SJSA1 (cell line): Measurements from ENCODE around the gene RETN. TPM values are rescaled to one million over a fixed set of nuclear protein-coding genes. Genes with fewer than 3 reads are reported as not detected.
"Not testable (repeated sequence)": the region's sequence is repeated elsewhere in the genome, so short reads cannot be mapped to it uniquely, and the experiment has no call there.

Experiments used
- DNase-seq, 2 experiments: peaks; one replicate each; pipeline ENCODE4 v3.0.0-alpha.2; 2015 to 2020; ENCODE audit warnings: low spot score in 2 of 2, low read depth in 1 of 2
- H3K27ac ChIP-seq: fragments of 250-450 bp; sonication (Bioruptor Pico); 2 replicates; pipeline ENCODE4 v1.5.1; 2020; ENCODE audit warnings: mild to moderate bottlenecking, moderate library complexity
- H3K27me3 ChIP-seq: fragments of 250-450 bp; sonication (Bioruptor Pico); replicated peaks from 2 replicates; pipeline ENCODE4 v1.5.1; 2020; ENCODE audit warnings: mild to moderate bottlenecking, moderate library complexity
- H3K36me3 ChIP-seq: fragments of 250-450 bp; sonication (Bioruptor Pico); 2 replicates; pipeline ENCODE4 v1.5.1; 2020; ENCODE audit warnings: mild to moderate bottlenecking
- H3K4me1 ChIP-seq: fragments of 250-450 bp; sonication (Bioruptor Pico); replicated peaks from 2 replicates; pipeline ENCODE4 v1.6.1; 2021; ENCODE audit warnings: mild to moderate bottlenecking
- H3K4me3 ChIP-seq: fragments of 250-450 bp; sonication (Bioruptor Pico); 2 replicates; pipeline ENCODE4 v1.5.1; 2020; ENCODE audit warnings: mild to moderate bottlenecking
- H3K9me3 ChIP-seq: fragments of 250-450 bp; sonication (Bioruptor Pico); replicated peaks from 2 replicates; pipeline ENCODE4 v1.5.1; 2020; ENCODE audit warnings: mild to moderate bottlenecking
- total RNA-seq: library from RNA; depleted of rRNA; stranded (reverse); fragments of >200 nt; shearing (Covaris generic); gene quantifications from 2 replicates; pipeline ENCODE4 v1.2.3, GENCODE V29; 2014

The RETN gene
- total RNA-seq, 1 experiment from 2014 or later, result not detected

DNA sequence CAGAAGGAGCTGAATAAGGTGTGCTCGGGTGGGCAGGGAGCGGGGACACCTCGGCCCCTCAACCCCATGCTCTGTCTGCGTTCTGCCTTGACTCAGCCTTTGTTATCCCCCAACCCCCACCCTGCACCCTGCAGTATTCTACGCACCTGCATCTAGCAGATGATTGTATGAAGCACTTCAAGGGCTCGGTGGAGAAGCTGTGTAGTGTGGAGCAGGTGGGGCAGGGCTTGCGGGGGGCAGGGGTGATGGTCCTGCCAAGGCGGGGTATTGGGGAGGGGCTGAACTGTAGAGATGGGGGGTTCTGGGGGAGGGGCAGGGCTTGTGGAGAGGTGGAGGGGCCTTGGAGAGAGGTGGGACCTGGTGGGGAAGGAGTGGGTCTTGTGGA lies 25.8 kb upstream of the RETN start:
- Histone ChIP-seq H3K27ac (no peak overlapping the region), H3K27me3 (peaks cover 7% of the 10 kb centered on the region; the same call in 1 of the 2 replicates), H3K36me3 (no peaks in the 10 kb centered on the region), H3K4me1 (no peaks in the 10 kb centered on the region), H3K9me3 (no peaks in the 10 kb centered on the region; the same call in 1 of the 2 replicates), H3K4me3 (no peak overlapping the region)
- DNase-seq, result no peak

DNA sequence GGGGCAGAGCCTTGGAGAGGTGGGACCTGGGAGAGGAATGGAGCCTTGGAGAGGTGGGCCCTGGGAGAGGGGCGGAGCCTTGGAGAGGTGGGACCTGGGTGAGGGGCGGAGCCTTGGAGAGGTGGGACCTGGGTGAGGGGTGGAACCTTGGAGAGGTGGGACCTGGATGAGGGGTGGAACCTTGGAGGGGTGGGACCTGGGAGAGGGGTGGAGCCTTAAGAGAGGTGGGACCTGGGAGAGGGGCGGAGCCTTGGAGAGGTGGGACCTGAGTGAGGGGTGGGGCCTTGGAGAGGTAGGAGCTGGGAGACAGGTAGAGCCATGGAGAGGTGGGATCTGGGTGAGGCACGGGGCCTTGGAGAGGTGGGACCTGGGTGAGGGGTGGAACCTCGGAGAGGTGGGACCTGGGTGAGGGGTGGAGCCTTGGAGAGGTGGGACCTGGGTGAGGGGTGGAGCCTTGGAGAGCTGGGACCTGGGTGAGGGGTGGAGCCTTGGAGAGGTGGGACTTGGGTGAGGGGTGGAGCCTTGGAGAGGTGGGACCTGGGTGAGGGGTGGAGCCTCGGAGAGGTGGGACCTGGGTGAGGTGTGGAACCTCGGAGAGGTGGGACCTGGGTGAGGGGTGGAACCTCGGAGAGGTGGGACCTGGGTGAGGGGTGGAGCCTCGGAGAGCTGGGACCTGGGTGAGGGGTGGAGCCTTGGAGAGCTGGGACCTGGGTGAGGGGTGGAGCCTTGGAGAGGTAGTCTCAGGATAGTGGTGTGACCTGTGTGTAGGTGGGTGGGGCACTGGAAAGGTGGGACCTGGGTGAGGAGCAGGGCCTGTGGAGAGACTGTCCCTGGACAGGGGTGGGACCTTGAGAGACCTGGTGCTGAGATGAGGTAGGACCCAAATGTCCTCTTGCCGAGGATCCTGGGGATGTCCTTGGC lies 25.0 kb upstream of the RETN start:
- DNase-seq, H3K4me3 ChIP-seq: not testable (repeated sequence)

DNA sequence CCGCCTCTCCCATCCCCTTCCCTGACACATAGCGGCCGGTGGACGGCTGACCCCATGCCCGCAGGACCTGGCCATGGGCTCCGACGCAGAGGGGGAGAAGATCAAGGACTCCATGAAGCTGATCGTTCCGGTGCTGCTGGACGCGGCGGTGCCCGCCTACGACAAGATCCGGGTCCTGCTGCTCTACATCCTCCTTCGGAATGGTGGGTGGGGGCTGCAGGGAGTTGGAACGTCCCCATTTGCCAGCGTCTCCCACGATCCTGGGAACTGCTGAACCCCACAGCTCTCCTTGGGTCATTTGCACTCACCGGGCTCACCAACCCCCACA lies 24.3 kb upstream of the RETN start:
- no peak overlapping the region for H3K4me3 ChIP-seq
- no peaks in the 10 kb centered on the region for H3K4me1 ChIP-seq
- no peaks in the 10 kb centered on the region for H3K36me3 ChIP-seq
- H3K27me3 ChIP-seq, result peaks cover 14% of the 10 kb centered on the region; the same call in 1 of the 2 replicates
- H3K9me3 ChIP-seq, result no peaks in the 10 kb centered on the region; the same call in 1 of the 2 replicates
- H3K27ac ChIP-seq, result no peak overlapping the region
- DNase-seq, result no peak

More for the DNA sequence above, 25.0 kb upstream of the RETN start:
- not testable (repeated sequence) for H3K4me1 ChIP-seq, H3K27ac ChIP-seq, H3K9me3 ChIP-seq, H3K36me3 ChIP-seq
- peaks cover 12% of the 10 kb centered on the region; the same call in 1 of the 2 replicates for H3K27me3 ChIP-seq

DNA sequence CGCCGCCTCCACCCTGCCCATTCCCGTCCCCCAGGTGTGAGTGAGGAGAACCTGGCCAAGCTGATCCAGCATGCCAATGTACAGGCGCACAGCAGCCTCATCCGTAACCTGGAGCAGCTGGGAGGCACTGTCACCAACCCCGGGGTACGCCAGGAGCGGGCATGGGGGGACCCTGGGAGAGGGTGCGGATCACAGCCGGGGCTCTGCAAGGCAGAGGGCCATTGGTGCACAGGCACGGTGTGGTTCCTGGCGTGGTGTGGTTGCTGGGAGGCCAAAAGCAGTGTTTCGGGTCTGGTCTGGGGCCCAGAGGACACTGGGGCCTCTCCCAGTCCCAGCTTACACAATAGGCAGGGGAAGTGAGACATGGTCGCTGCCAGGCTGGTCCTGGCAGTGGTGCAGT lies 23.7 kb upstream of the RETN start:
- no peak for DNase-seq
- Histone ChIP-seq H3K27ac (no peak overlapping the region), H3K27me3 (peaks cover 14% of the 10 kb centered on the region; the same call in 1 of the 2 replicates), H3K9me3 (no peaks in the 10 kb centered on the region), H3K36me3 (no peaks in the 10 kb centered on the region), H3K4me1 (no peaks in the 10 kb centered on the region), H3K4me3 (no peak overlapping the region)

DNA sequence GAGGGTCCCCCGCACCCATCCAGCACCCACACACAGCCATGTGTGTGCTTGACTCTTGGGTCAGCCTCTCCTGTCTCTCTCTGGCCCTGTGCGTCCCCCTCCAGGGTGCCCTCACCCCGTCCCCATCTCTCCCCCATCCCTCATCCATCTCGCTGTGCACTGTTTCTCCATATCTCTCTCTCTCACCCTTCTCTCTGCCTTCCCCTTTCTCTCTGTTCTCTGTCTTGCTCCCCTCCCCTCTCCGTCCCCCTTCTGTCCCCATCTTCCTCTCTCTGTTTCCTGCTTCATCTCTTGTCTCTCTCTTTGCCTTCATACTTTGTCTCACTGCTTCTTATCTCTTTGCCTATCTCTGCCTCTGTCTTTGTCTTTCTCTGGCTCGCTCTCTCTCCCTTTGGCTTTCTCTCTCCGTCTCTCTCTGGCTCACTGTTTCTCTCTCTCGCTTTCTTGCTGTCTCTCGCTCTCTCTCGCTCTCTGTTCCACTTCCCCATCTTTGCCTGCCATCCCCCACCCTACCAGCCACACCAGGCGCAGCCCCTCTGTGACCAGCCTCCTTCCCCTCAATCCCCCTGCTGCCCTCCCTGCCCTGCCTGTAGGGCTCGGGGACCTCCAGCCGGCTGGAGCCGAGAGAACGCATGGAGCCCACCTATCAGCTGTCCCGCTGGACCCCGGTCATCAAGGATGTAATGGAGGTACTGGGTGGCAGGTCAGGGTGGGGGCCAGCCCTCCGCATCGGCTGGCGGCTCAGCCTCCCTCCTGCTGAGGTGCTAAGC lies 23.0 kb upstream of the RETN start:
- Histone ChIP-seq H3K27ac (no peak overlapping the region), H3K4me1 (no peaks in the 10 kb centered on the region), H3K27me3 (peaks cover 14% of the 10 kb centered on the region; the same call in 1 of the 2 replicates), H3K36me3 (no peaks in the 10 kb centered on the region), H3K4me3 (no peak overlapping the region), H3K9me3 (no peaks in the 10 kb centered on the region)
- no peak for DNase-seq

DNA sequence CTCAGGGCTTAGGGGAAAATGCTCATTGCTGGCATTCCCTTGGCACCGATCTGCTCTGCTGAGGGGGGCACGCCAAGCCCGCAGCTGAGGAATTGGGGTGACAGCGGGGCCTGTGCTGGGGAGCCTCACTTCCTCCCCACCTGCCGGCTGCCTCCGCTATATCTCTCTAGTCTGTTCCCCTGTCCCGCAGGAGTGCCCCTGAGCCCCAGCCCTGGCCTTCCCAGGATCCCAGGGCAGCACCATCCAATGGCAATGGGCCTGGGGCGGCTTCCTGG lies 22.5 kb upstream of the RETN start:
- DNase-seq, result no peak
- no peaks in the 10 kb centered on the region for H3K36me3 ChIP-seq
- no peak overlapping the region for H3K27ac ChIP-seq
- H3K4me1 ChIP-seq, result no peaks in the 10 kb centered on the region
- peaks cover 19% of the 10 kb centered on the region for H3K27me3 ChIP-seq
- no peaks in the 10 kb centered on the region for H3K9me3 ChIP-seq
- no peak overlapping the region for H3K4me3 ChIP-seq

DNA sequence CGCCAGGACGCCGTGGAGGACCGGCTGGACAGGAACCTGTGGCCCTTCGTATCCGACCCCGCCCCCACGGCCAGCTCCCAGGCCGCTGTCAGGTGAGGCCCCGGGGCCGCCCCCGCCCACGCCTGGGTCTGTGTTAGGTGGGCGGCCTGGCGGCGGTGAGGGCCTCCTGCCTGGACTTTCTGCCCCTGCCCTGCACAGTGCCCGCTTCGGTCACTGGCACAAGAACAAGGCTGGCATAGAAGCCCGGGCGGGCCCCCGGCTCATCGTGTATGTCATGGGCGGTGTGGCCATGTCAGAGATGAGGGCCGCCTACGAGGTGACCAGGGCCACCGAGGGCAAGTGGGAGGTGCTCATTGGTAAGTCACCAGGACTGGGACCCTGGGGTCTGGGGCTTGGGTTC lies 21.7 kb upstream of the RETN start:
- H3K27ac ChIP-seq, result no peak overlapping the region
- H3K4me1 ChIP-seq, result peaks cover 2% of the 10 kb centered on the region; the same call in 1 of the 2 replicates
- H3K4me3 ChIP-seq, result no peak overlapping the region

DNA sequence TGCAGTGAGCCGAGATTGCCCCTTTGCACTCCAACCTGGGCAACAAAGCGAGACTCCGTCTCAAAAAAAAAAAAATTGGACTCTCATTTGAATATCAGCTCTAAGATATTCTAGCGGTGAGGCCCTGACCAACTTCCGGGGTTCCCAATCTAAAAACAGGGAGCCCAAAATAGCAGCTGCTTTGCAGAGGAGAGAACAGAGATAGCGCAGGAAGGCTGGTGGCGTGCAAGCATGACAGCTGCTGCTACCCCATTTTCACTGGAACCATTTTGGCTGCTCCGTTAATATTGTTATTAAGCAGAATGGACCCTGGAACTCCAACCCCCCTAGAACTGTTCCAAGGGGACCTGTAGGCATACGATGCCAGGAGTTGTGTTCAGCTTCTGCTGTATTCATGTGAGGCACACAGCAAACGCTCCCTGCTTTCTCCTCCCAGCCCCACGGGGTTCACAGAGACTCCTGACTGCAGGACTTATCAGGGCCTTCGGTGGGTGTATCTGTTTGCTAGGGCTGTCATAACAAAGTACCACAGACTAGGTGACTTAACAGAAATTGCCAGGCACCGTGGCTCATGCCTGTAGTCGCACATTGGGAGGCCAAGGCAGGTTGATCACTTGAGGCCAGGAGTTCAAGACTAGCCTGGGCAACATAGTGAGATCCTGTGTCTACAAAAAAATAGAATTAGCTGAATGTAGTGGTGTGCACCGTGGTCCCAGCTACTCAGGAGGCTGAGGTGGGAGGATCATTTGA lies 20.4 kb upstream of the RETN start:
- Histone ChIP-seq H3K27me3 (peaks cover 24% of the 10 kb centered on the region), H3K36me3 (no peaks in the 10 kb centered on the region), H3K4me3 (no peak overlapping the region), H3K27ac (no peak overlapping the region), H3K4me1 (peaks cover 3% of the 10 kb centered on the region; the same call in 1 of the 2 replicates), H3K9me3 (no peaks in the 10 kb centered on the region)
- no peak for DNase-seq

More for the DNA sequence above, 21.7 kb upstream of the RETN start:
- DNase-seq, result no peak
- Histone ChIP-seq H3K36me3 (no peaks in the 10 kb centered on the region), H3K9me3 (no peaks in the 10 kb centered on the region), H3K27me3 (peaks cover 21% of the 10 kb centered on the region)

DNA sequence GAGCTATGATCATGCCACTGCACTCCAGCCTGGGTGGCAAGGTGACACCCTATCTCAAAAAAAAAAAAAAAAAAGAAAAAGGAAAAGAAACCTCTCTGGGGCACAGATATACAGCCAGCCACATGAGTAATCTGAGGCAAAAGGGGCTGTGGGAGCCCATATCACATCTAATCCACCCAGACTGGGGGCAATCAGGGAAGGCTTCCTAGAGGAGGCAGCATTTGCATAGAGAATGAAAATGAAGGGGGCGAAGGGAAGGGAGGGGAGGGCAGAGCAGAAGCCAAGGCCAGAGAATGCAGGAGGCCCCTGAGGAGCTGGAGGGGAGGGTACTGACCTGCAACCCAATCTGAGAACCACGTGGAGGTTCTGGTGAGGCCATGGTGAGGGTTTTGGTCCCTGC lies 18.7 kb upstream of the RETN start:
- no peaks in the 10 kb centered on the region for H3K9me3 ChIP-seq
- no peak for DNase-seq
- H3K27ac ChIP-seq, result no peak overlapping the region

DNA sequence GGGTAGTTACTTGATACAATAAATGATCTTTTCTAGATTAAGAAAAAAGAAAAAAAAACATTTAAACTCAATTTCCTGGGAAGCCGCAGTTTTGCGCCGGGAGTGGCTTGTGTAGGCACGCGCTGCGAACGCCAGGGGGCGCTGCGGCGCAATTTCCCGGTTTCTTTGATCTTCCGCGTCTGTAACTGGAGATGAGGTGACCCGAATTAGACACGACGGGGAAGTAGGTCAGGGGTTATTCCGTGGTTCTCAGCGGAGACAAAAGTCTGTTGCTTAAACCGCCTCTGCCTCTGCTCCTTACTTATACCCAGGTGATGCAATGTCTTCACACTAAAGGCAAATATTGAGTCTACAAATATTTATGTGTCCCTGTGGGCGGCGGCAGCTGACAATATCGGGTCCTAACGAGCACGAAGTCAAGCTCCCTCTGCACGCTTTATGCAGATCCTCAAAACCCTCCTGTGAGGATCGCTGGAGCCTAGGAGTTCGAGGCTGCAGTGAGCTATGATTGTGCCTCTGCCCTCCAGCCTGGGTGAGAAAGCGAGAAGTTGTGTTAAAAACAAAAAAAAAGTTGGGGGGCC lies 16.7 kb upstream of the RETN start:
- Histone ChIP-seq H3K36me3 (no peaks in the 10 kb centered on the region), H3K27me3 (peaks cover 18% of the 10 kb centered on the region), H3K9me3 (no peaks in the 10 kb centered on the region), H3K4me1 (peaks cover 3% of the 10 kb centered on the region; the same call in 1 of the 2 replicates), H3K27ac (no peak overlapping the region), H3K4me3 (no peak overlapping the region)
- DNase-seq, result peak; percentile 56 to 63

More for the DNA sequence above, 18.7 kb upstream of the RETN start:
- H3K4me3 ChIP-seq, result no peak overlapping the region
- H3K36me3 ChIP-seq, result no peaks in the 10 kb centered on the region
- peaks cover 3% of the 10 kb centered on the region; the same call in 1 of the 2 replicates for H3K4me1 ChIP-seq
- H3K27me3 ChIP-seq, result peaks cover 24% of the 10 kb centered on the region

DNA sequence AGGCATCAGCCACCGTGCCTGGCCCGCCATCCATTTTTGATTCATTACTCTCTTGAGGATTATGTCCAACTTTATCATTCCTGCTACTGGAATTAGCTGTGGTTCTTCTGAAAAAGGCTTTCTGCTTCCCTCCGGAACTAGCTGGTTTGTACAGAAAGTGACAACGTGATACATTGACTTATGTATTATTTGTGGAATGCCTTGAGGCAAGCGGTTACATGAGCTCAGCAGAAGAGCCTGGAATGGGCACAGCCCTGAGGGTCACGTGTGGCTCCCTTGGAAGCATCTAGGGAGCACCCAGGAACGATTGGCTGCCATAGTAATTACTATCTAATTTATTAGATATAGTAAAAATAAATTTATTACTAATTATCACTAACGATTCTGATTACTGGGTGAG lies 14.4 kb upstream of the RETN start:
- no peak for DNase-seq
- Histone ChIP-seq H3K36me3 (no peaks in the 10 kb centered on the region), H3K27me3 (peaks cover 23% of the 10 kb centered on the region), H3K27ac (no peak overlapping the region), H3K4me1 (peaks cover 3% of the 10 kb centered on the region; the same call in 1 of the 2 replicates), H3K9me3 (no peaks in the 10 kb centered on the region), H3K4me3 (no peak overlapping the region)

DNA sequence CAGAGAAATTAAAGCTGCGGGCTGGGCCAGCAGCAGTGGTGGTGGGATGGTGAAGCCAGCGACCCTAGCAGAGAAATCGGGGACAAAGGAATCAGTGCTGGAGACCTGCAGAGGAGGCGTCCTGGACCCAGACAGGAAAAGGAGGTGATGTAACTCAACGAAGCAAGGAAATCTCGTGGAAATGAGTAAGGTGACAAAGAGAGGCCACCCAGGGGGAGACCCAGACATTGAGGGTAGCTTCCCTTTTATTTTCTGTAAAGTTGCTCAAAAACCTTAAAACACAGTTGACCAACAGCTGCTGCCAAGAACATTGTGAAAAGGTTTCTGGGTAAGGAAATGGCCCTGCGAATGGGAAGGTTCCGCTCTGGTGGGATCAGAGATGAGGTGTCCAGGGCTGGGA lies 13.3 kb upstream of the RETN start:
- Histone ChIP-seq H3K4me3 (no peak overlapping the region), H3K9me3 (no peaks in the 10 kb centered on the region), H3K27ac (no peak overlapping the region), H3K4me1 (peaks cover 3% of the 10 kb centered on the region; the same call in 1 of the 2 replicates), H3K27me3 (peaks cover 31% of the 10 kb centered on the region), H3K36me3 (no peaks in the 10 kb centered on the region)
- DNase-seq, result no peak

DNA sequence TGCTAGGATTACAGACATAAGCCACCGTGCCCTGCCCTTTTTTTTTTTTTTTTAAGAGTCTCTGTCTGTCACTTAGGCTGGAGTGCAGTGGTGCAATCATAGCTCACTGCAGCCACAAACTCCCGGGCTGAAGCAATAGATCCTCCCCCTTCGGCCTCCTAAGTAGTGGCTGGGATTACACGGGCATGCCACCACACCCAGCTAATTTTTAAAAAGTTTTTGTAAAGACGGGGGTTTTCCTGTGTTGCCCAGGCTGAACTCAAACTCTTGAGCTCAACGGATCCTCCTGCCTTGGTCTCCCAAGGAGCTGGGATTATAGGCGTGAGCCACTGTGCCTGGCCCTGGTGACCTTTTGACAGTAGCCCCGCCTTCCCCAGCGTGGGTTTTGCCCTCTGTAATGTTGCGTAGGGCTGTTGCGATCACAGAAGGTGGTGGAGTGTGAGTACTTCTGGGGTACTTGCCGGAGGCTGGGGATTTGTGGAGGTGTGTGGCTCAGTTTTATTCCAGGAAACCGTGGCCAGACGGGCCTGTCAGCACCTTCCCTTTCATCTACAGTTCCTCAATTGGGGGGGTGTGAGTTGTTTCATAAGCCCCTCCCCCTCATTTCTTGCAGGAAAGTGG lies 11.6 kb upstream of the RETN start:
- peaks cover 25% of the 10 kb centered on the region for H3K27me3 ChIP-seq
- no peaks in the 10 kb centered on the region for H3K9me3 ChIP-seq
- no peak overlapping the region for H3K4me3 ChIP-seq
- H3K4me1 ChIP-seq, result peaks cover 1% of the 10 kb centered on the region; the same call in 1 of the 2 replicates
- no peaks in the 10 kb centered on the region for H3K36me3 ChIP-seq
- no peak overlapping the region for H3K27ac ChIP-seq
- no peak for DNase-seq
